Activated CD4-positive, alpha-beta T cell treated with anti-CD3 and anti-CD28 coated beads, Interleukin-2, amount 50 U/mL, for 48 hours (primary cell): ENCODE measurements around the gene PARK7.
"Not testable (repeated sequence)": the region's sequence is repeated elsewhere in the genome, so short reads cannot be mapped to it uniquely, and the experiment has no call there.

Experiments used
- DNase-seq, 2 experiments: peaks; one replicate each; pipeline ENCODE4 v3.0.0-alpha.2; 2020

Gene PARK7

DNA sequence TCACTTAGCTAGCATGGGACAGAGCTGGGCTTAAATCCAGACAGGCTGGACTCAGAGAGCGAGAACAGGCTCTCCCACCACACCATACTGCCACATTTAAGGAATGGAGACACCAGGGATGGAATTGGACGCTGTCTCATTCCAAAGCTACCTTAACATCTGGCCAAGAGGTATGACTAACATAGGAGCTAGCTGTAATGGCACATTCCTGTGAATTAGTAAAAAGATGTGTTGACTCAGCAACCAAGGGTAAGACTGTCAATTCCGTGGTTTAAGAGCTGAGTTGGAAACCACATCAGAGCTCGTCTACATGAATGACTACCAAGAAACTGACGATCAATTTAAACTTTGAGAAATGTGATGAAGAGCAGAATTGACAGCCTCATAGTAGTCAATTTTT, 12.6 kb upstream of the PARK7 start:
- peak in 1 of 2 experiments; percentile 25 for DNase-seq

DNA sequence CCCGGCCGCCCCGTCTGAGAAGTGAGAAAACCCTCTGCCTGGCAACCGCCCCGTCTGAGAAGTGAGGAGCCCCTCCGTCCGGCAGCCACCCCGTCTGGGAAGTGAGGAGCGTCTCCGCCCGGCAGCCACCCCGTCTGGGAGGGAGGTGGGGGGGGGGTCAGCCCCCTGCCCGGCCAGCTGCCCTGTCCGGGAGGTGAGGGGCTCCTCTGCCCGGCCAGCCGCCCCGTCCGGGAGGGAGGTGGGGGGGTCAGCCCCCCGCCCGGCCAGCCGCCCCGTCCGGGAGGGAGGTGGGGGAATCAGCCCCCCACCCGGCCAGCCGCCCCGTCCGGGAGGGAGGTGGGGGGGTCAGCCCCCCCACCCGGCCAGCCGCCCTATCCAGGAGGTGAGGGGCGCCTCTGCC, 8.7 kb upstream of the PARK7 start:
- DNase-seq, result not testable (repeated sequence)

DNA sequence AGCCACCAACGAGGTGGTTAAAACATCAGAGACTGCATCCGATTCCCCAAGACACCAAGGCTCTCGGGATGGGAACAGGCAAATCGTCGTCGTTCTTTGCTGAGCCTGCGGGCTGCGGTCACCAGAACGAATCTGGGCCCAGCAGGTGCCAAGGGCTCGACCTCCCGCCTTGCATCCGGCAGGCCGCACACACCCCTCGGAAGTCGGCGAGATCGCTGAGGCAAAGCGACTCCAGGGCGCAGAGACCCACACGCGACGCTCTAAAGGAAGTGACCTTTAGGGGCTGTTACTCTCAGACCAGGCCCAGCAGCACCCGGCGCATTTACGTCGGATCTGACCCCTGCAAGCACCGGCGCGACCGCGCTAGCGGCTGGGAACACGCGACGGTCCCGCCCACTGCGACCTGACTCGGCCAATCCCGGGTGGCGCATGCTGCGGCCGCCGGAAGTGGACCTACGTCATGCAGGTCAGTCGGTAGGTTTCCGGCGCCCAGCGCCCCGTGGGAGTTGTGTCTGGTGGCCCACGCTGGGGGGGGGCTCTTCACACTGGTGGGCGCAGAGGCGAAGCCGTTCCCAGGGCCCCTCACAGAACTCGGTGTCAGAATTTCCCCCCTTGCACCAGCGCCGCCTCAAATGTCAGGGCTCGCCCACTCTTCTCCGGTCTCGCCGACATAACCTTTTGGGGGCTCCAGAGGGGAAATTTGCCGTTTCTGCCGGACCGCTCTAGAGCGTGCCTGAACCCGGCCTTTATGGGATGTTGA, 7.5 kb upstream of the PARK7 start:
- DNase-seq, result peak; percentile 91 to 93

DNA sequence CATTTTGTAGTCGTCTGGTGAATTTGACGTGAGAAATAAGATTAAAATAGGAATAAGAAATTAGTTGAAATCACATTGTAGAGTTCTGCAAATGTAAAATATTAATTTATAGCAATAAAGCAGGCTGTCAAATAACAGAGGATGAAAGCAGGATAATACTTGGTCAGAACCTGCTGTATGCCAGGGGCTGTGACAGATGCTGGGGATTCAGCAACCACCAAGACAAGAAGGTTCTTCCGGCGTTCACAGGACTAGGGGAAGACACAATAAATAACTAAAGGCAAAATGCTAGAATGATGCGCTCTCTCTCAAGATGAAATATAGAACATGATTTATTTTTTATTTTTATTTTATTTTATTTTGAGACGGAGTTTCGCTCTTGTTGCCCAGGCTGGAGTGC, 6.8 kb upstream of the PARK7 start:
- no peak for DNase-seq

DNA sequence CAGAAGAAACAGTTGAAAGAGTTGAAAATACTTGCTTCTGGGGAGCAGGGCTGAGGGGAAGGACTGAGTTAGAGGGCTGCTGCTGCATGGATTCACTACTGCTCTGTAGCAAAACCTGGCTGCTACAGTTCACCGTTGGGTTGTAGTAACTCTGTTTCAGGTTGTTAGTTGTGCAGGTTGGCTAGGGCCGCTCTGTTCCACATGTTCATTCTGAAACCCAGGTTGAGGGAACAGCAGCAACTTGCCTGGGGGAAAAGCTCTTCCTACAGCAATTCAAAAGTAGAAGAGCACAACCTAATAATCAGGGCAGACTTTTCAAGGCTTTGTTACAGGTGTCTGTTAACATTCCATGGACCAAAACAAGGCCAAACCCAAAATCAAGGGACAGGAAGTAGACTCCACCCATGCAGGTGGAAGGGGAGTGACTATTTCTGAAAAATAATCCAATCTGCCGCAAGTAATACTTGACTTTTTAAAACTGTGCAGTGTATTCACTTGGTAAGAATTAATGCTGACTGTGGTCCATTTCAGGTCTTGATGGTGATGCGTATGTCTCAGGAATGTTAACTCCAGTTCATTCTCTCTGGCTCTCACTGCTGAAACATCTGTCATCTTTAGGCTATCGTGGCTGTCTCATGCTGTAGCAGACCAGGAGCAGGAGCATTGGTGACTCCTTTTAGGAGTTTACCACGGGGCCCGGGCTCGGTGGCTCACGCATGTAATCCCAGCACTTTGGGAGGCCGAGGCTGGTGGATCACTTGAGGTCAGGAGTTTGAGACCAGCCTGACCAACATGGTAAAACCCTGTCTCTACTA, 5.1 kb upstream of the PARK7 start:
- no peak for DNase-seq

DNA sequence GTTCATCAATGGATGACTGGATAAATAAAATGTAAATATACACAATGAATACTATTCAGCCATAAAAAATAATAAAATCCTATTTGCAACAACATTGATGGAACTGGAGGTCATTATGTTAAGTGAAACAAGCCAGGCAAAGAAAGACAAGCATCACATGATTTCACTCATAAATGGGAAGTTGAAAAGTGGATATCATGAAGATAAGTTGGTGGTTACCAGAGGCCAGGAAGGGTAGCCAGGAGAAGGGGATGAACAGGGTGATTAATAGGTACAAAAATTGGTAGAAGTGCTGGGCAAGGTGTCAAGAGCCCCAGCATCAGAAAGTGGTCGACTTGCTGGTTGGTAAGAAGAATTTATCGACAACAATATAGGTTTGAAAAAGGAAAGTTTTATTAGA, 1.3 kb upstream of the PARK7 start:
- no peak for DNase-seq

DNA sequence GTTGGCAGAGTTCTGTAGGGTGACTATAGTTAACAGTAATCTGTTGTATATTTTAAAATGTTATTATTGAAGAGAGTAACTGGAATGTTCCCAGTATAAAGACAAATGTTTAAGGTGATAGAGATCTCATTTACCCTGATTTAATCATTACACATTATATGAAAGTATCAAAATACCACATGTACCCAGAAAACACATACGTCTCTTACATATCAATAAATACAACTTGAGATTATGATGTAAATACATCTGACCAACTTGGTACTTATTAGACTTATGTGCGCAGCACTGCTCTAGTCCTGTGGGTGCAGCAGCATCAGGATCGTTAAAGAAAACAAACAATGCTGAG, 670 bp upstream of the PARK7 start:
- no peak for DNase-seq

DNA sequence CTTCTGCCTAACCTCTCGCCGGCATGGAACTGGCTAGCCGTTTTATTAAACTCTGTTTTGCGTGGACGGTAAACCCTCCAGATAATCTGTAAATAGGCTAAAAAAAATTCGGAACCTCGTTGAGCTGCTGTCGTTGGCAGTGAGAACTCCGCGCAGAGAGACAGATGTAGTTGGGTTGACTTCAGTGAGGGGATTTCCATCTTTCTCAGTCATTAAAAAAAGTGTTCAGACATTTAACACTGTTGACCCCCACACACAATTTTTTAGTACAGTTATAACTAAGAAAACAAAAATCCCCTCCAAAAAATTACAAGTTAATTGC, 464 bp downstream of the PARK7 start:
- no peak for DNase-seq

DNA sequence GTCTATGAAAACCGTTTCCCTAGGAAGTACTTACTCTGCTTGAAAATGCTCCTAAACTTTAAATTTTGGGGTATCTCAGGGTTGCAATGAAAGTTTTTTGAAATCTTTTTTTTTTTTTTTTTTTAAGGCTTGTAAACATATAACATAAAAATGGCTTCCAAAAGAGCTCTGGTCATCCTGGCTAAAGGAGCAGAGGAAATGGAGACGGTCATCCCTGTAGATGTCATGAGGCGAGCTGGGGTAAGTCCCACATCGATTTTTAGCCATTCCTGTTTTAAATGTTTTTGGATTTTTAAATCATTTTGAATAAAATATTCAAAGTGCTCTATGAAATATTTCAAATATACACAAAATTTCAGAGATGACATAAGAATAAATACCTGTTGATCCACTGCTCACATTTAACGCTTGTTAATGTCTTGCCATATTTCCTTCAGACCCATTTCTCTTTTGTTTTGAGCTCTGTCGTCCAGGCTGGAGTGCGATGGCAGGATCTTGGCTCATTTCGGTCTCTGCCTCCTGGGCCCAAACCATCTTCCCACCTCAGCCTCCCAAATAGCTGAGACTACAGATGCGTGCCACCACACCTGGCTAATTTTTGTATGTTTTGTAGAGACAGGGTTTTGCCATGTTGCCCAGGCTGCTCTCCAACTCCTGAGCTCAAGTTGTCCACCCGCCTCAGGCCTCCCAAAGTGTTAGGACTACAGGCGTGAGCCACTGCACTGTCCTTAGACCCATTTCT, 1.3 kb downstream of the PARK7 start:
- no peak for DNase-seq

DNA sequence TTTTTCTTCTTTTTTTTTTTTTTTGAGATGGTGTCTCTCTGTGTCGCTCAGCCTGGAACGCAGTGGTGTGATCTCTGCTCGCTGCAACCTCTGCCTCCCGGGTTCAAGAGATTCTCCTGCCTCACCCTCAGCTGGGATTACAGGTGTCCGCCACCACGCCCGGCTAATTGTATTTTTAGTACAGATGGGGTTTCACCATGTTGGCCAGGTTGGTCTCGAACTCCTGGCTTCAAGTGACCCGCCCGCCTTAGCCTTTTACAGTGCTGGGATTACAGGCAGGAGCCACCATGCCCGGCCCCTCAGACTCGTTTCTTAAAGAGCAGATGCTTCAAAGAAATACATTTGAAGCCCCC, 1.8 kb downstream of the PARK7 start:
- DNase-seq, result not testable (repeated sequence)

DNA sequence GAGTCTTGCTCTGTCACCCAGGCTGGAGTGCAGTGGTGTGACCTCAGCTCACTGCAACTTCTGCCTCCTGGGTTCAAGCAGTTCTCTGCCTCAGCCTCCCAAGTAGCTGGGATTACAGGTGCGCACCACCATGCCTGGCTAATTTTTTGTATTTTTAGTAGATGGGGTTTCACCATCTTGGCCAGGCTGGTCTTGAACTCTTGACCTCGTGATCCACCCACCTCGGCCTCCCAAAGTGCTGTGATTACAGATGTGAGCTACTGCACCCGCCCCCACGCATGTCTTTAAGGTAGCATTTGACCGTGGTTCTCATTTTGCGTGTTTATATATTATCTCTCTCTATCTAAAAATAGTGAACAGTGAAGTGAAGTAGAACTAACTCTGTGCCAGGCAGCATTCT, 2.3 kb downstream of the PARK7 start:
- not testable (repeated sequence) for DNase-seq

DNA sequence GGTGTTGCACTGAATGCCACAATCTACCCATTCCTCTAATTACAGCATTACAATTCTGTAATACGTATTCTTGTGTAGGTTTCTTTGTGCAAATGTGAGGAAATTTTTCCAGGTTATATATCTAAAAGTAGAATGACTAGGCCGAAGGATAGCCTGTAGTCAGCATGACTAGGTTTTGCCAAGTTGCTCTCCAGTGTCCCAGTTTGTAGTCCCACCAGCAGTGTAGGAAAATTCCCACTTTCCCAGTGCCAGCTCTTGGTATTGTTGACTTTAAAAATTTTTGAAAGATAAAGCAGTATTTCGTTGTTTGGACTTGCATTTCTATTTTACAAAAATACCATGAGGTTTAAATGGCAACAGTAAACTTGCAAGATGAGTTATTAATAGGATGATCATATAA, 3.0 kb downstream of the PARK7 start:
- no peak for DNase-seq

DNA sequence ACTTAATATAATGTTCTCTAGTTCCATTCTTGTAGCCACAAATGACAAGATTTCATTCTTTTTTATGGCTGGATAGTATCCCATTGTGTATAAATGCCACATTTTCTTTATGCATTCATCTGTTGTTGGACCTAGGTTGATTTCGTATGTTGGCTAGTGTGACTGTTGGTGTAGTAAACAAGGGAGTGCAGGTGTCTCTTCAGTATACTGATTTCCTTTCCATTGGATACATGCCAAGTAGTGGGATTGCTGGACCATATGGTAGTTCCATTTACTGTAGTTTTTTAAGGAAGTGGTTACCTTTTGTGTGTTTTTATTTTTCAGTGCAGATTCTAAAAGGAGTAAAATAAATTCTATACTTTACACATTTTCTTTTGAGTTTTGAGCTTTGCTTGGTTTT, 5.7 kb downstream of the PARK7 start:
- DNase-seq, result no peak

DNA sequence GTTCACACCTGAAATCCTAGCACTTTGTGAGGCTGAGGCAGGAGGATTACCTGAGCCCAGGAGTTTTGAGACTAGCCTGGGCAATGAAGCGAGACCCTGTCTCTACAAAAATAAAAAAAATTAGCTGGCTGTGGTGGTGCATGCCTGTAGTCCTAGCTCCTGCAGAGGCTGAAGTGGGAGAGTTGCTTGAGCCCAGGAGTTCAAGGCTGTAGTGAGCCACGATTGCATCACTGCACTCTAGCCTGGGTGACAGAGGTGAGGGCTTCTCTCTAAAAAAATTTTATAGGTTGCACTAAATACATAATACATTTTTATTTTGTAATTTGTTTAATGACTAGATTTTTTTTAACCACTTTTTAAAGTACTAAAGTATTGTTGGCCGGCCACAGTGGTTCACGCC, 6.1 kb downstream of the PARK7 start:
- no peak for DNase-seq

DNA sequence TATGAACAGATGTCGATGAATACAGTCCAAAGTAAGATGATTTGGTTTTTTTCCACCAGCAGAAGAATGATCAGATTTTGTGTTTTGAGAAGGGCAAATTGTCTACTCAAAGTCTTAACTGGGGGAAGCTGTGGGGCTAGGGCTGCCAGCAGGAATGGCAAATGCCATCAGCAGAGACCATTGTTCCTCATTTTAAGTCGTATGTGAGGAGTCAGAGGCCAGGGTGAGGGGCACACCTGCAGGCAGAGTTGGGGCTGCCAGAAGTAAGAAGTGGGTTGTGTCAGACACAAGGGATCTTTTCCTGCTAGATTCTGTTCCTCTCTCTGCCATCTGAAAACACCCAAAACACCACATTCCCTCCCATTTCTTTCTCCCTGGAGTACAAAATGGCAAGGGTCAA, 8.7 kb downstream of the PARK7 start:
- DNase-seq, result no peak

DNA sequence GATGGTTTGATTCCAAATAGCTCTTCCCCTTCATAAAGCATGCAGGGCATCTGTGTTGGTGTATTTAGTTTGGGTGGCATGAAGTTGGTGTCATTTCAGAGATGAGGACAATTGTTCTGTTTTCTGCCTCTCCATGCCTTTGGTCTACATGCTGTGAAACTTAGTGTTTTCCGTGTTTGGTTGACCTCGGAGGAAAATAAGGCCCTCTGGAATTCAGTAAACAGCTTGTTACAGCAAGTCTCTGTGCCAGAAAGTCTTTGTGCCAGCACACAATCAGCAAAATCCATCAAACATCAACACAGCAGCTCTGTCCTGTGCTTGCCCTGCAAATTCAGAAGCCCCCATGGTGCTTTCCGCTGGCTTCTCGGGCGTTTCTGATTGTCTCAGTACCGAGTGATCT, 9.5 kb downstream of the PARK7 start:
- DNase-seq, result no peak

DNA sequence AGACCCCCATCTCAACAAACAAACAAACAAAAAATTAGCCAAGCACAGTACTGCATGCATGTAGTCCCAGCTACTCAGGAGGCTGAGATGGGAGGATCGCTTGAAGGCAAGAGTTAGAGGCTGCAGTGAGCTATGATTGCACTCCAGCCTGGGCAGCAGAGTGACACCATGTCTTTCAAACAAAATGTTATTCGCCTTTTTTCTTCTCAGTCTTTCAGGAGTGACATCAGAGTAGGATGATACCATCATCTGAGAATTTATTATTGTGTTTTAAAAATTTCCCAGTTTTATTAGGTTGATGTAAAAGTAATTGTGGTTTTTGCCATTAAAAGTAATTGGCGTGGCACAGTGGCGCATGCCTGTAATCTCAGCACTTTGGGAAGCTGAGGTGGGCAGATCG, 10.8 kb downstream of the PARK7 start:
- DNase-seq, result no peak

DNA sequence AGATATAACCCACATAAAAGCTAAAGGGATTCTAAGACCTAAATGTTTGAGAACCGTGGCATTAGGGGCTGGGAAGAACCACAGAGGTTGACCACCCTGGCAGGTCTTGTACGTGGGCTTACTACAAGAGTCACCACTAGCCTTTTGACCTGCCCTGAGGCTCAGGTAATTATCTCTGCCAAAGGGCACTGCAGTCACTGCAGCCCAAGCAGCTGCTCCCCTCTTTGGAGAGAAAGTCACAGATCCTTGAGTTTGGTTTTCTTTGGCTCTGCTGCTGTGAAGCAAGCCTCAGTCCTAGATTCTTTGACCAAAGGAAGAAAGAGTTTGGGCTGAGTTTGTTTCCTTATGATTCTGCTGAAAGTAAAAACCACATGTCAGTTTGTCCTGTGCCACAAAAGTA, 11.6 kb downstream of the PARK7 start:
- DNase-seq, result no peak

DNA sequence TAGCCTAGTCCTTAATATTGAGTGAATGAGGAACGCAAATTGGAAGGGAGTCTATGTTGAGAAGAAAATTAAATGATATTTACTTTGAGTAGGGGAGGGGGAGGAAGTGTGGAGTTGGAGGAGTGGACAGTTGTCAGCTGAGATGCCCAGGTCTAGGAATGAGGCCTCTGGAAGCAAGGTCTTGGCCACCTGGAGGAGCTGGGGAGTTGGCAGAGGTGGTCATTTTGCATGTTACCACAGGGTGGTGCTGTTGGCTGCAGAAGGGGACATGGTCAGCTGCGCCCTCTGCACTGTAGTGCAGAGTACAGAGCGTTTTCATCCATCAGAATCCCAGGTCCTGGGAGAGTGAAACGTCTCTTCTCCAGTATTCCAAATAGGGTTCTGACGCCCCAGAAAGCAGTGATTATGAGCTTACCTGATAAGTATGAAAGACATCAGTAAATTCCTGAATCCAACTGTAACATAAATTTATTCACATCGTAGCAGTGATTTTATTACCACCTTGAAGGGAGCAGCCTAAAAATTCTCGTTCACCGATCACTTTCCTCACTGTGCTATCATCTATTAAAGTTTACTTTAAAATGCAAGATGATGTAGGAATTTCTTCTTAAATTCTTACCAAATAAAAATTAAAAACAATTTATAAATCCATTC, 13.8 kb downstream of the PARK7 start:
- peak; percentile 29 to 48 for DNase-seq

DNA sequence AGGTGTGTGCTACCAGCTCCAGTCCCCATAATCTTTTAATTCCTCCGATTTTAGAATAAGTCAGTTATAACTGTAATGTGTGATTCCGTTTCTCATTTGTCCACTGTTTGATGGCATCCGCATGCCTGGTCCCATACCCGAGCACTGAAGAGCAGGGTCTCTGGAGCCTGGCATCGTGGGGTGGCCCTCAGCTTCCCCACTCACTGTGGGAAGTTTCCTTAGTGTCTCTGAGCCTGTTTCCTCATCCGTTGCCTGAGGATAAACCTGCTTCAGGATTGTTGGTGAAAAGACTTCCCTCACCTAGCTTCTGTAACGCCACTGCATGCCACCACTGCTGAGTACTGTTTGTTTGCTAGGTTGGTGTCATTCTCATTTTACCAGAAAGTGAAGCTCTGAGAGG, 19.5 kb downstream of the PARK7 start:
- DNase-seq, result no peak

DNA sequence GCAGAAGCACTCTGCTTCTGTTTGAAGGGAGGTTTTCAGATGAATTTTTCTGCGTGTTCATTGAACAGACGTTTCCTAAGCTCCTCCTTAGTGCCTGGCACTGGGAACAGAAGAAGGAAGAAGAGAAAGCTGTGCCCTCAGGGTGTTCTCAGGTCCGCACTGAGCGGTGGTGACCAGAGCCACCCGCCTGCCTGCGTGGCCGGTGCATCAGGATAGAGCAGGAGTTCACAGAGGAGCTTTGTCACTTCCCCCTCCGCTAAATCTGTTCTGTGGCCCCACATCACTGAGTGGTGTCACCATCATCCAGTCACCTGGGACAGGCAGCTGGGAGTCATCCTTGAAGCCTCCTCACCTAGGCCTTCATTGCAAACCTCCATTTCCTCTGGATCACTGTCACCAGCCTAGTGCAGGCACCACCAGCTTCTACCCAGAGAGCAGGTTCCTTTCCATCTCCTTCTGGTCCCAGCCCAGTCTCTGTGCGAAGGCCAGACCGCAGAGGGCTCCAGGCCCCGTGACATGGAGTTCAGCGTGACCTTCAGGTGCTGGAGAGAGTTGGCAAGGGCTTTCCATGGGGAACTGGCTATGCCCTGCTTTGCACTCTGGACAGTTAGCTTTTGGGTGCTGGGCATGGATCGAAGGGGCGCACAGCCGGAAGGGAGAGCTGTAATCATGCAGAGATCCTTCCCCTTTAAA, 21.7 kb downstream of the PARK7 start:
- no peak for DNase-seq

DNA sequence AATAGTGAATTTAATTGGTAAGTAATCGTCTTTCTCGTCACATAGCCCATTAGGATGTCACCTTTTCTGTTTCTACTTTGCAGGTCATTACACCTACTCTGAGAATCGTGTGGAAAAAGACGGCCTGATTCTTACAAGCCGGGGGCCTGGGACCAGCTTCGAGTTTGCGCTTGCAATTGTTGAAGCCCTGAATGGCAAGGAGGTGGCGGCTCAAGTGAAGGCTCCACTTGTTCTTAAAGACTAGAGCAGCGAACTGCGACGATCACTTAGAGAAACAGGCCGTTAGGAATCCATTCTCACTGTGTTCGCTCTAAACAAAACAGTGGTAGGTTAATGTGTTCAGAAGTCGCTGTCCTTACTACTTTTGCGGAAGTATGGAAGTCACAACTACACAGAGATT, 23.3 kb downstream of the PARK7 start:
- no peak for DNase-seq
